ENCODE data around the gene C1QTNF7. TPM values are rescaled to one million over a fixed set of nuclear protein-coding genes. Genes with fewer than 3 reads are reported as not detected.

C1QTNF7 gene
- total RNA-seq, 1 experiment from 2014 or later, result not detected

- POLR2A ChIA-PET (ENCODE audit: unreplicated experiment), result no interaction called here
- Histone ChIP-seq H3K27me3 (ENCODE audit: low read length) (peaks cover 27% of the 10 kb centered on the region), H3K4me1 (ENCODE audit: insufficient read depth, low read length) (no peaks in the 10 kb centered on the region; the same call in 1 of the 2 replicates), H3K36me3 (ENCODE audit: low read depth, low read length) (no peaks in the 10 kb centered on the region), H3K4me3 (ENCODE audit: low read length) (no peak overlapping the region), H3F3A (ENCODE audit: low read length, unreplicated experiment) (no peaks in the 10 kb centered on the region), H3K4me2 (ENCODE audit: low read length) (no peak overlapping the region), H3K9ac (ENCODE audit: low read length) (no peak overlapping the region), H4K20me1 (ENCODE audit: low read length) (no peaks in the 10 kb centered on the region), H3K9me3 (ENCODE audit: low read length) (no peaks in the 10 kb centered on the region), H3K79me2 (ENCODE audit: low read length) (no peaks in the 10 kb centered on the region), H3K9me2 (replicated peaks; ENCODE audit: low read length) (no peaks in the 10 kb centered on the region), H2AFZ (ENCODE audit: low read length) (no peak overlapping the region), H3K27ac (ENCODE audit: low read length) (no peak overlapping the region)
- no peak for TF ChIP-seq EZH2phosphoT487 (IDR thresholded peaks at IDR 0.05; ENCODE audit: borderline replicate concordance, low read length)
- no TSS peak for BruUV-seq (replicated peaks)
- intact Hi-C loops (cut with micrococcal nuclease), result no loop called here
- no peak for DNase-seq
- ATAC-seq, result no peak
- CTCF ChIA-PET, result no interaction called here
Observed at GRCh38 chr4:15402146-15402545, 25.7 kb upstream of the C1QTNF7 start.

GRCh38 chr4:15402974-15403373, 24.9 kb upstream of the C1QTNF7 start:
- no TSS peak for BruUV-seq (replicated peaks)
- H3K27ac ChIP-seq (ENCODE audit: low read length), result no peak overlapping the region
- no peak overlapping the region for H3K9ac ChIP-seq (ENCODE audit: low read length)
- H3K4me2 ChIP-seq (ENCODE audit: low read length), result no peak overlapping the region
- no peak for TF ChIP-seq CTCF (conservative IDR thresholded peaks at IDR 0.05; ENCODE audit: low read depth, low read length)
- TF ChIP-seq EZH2 (IDR thresholded peaks at IDR 0.05; ENCODE audit: low read length, unreplicated experiment), result no peak
- TF ChIP-seq EZH2phosphoT487 (IDR thresholded peaks at IDR 0.05; ENCODE audit: borderline replicate concordance, low read length), result no peak
- DNase-seq, result no peak
- CTCF ChIA-PET, result no interaction called here
- H3F3A ChIP-seq (ENCODE audit: low read length, unreplicated experiment), result no peaks in the 10 kb centered on the region
- POLR2A ChIA-PET (ENCODE audit: unreplicated experiment), result no interaction called here
- no peak overlapping the region for H3K4me3 ChIP-seq (ENCODE audit: low read length)
- no peaks in the 10 kb centered on the region for H3K79me2 ChIP-seq (ENCODE audit: low read length)
- ATAC-seq, result no peak
- no peak overlapping the region for H2AFZ ChIP-seq (ENCODE audit: low read length)
- H3K27me3 ChIP-seq (ENCODE audit: low read length), result peaks cover 27% of the 10 kb centered on the region
- no peaks in the 10 kb centered on the region for H3K9me2 ChIP-seq (replicated peaks; ENCODE audit: low read length)
- intact Hi-C loops (cut with micrococcal nuclease), result no loop called here
- H3K9me3 ChIP-seq (ENCODE audit: low read length), result no peaks in the 10 kb centered on the region
- H4K20me1 ChIP-seq (ENCODE audit: low read length), result no peaks in the 10 kb centered on the region
- H3K4me1 ChIP-seq (ENCODE audit: insufficient read depth, low read length), result no peaks in the 10 kb centered on the region; the same call in 1 of the 2 replicates
- no peaks in the 10 kb centered on the region for H3K36me3 ChIP-seq (ENCODE audit: low read depth, low read length)

DNA sequence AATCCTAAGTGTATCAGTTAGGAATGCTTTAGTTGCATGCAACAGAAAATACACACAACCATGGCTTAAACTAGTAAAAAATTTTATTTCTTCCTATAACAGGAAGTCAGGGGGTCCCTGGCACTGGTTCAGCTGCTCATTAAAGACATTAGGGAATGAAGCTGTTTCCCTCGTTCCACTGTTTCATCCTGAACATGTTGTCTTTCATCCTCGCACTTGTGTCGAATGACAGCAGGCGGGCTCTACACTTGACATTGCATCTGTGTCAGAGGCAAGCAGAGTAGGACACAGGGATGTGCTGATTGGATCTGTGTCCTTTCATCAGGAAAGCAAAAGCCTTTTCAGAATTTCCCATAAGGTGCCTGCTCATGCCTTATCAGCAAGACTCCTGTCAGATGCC, 22.8 kb upstream of the C1QTNF7 start:
- no peaks in the 10 kb centered on the region for H3K9me2 ChIP-seq (replicated peaks; ENCODE audit: low read length)
- no peaks in the 10 kb centered on the region; the same call in 1 of the 2 replicates for H3K4me1 ChIP-seq (ENCODE audit: insufficient read depth, low read length)
- no peak overlapping the region for H3K9ac ChIP-seq (ENCODE audit: low read length)
- H3K27me3 ChIP-seq (ENCODE audit: low read length), result peaks cover 27% of the 10 kb centered on the region
- CTCF ChIA-PET, result no interaction called here
- no peaks in the 10 kb centered on the region for H3K9me3 ChIP-seq (ENCODE audit: low read length)
- no peak for TF ChIP-seq EZH2phosphoT487 (IDR thresholded peaks at IDR 0.05; ENCODE audit: borderline replicate concordance, low read length)
- no peak for TF ChIP-seq CTCF (conservative IDR thresholded peaks at IDR 0.05; ENCODE audit: low read depth, low read length)
- TF ChIP-seq EZH2 (IDR thresholded peaks at IDR 0.05; ENCODE audit: low read length, unreplicated experiment), result no peak
- H3K27ac ChIP-seq (ENCODE audit: low read length), result no peak overlapping the region
- H3K4me3 ChIP-seq (ENCODE audit: low read length), result no peak overlapping the region
- no peak overlapping the region for H2AFZ ChIP-seq (ENCODE audit: low read length)
- H4K20me1 ChIP-seq (ENCODE audit: low read length), result no peaks in the 10 kb centered on the region
- BruUV-seq (replicated peaks), result no TSS peak
- H3K4me2 ChIP-seq (ENCODE audit: low read length), result no peak overlapping the region
- DNase-seq (no peak), ATAC-seq (no peak)
- intact Hi-C loops (cut with micrococcal nuclease), result no loop called here
- H3K36me3 ChIP-seq (ENCODE audit: low read depth, low read length), result no peaks in the 10 kb centered on the region
- no peaks in the 10 kb centered on the region for H3F3A ChIP-seq (ENCODE audit: low read length, unreplicated experiment)
- H3K79me2 ChIP-seq (ENCODE audit: low read length), result no peaks in the 10 kb centered on the region
- POLR2A ChIA-PET (ENCODE audit: unreplicated experiment), result no interaction called here

Measured in PC-3 (cell line).